Fibroblast of pulmonary artery (primary cell): ENCODE data around the gene AADAC.

Source experiments
- DNase-seq: peaks from one replicate; pipeline ENCODE4 v3.0.0-alpha.2; 2010; ENCODE audit warnings: low read depth
- H3K4me3 ChIP-seq: replicated peaks from 2 replicates; pipeline ENCODE4 v1.5.1; 2011; ENCODE audit warnings: low read depth, mild to moderate bottlenecking, control low read depth, low read length, moderate library complexity
- TF ChIP-seq, protein P1 (sequence below): IDR thresholded peaks from 2 replicates; pipeline ENCODE4 v1.5.1; 2011; ENCODE audit warnings: mild to moderate bottlenecking, control low read depth, low read length, inconsistent platforms; ENCODE audit errors: missing control alignments

Gene AADAC

DNA sequence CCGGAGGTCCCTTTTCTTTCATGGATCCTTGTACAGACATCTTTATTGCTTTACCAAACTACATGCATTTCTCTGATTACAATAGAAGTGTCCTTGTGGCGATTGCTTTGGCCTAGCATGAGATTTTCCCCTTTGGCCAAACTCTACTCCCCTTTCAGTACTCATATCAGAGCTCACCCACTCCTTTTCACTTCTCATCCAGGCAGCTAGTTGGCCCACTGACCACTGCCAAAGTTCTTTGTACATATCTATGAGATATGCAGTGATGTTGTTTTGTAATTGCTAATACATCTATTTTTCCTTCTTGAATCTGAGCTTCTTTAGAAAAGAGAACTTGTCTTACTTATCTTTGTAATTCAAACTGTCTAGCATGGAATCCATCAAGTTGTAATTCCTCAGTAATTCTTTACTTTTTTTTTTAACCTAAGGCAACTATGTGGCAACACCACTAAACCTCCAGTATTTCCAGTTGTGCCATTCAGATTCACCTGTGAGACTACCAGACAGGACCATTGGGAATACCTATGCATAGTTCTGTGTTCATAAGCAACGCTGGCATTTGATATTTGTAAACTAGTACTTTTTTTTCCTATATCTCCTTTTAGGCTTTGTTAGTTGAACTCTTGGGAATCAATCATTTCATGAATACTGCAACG is 41.0 kb upstream of the AADAC start:
- peak; percentile 47 for DNase-seq
- H3K4me3 ChIP-seq = no peak overlapping the region
- TF ChIP-seq, protein P1, sequence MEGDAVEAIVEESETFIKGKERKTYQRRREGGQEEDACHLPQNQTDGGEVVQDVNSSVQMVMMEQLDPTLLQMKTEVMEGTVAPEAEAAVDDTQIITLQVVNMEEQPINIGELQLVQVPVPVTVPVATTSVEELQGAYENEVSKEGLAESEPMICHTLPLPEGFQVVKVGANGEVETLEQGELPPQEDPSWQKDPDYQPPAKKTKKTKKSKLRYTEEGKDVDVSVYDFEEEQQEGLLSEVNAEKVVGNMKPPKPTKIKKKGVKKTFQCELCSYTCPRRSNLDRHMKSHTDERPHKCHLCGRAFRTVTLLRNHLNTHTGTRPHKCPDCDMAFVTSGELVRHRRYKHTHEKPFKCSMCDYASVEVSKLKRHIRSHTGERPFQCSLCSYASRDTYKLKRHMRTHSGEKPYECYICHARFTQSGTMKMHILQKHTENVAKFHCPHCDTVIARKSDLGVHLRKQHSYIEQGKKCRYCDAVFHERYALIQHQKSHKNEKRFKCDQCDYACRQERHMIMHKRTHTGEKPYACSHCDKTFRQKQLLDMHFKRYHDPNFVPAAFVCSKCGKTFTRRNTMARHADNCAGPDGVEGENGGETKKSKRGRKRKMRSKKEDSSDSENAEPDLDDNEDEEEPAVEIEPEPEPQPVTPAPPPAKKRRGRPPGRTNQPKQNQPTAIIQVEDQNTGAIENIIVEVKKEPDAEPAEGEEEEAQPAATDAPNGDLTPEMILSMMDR = no peak

DNA sequence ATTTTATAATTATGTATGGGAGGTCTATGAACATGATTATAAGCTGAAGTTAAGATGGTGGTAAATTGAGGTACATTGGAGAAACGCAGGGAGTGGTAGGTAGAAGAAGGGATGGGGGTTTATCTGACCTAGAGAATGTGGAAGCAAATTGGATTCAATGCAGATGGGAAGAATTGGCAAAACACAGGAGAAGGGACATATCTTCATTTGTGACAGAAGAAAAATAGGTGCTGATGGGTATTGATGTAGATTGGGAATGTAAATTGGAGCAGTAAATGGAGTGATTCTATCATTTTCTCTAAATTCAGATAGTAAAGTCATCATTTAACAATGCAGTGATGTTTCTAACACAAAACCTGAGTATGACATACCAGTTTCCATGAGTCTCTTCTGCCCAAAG is 39.7 kb upstream of the AADAC start:
- TF ChIP-seq, protein P1 = no peak
- H3K4me3 ChIP-seq = no peak overlapping the region
- no peak for DNase-seq

DNA sequence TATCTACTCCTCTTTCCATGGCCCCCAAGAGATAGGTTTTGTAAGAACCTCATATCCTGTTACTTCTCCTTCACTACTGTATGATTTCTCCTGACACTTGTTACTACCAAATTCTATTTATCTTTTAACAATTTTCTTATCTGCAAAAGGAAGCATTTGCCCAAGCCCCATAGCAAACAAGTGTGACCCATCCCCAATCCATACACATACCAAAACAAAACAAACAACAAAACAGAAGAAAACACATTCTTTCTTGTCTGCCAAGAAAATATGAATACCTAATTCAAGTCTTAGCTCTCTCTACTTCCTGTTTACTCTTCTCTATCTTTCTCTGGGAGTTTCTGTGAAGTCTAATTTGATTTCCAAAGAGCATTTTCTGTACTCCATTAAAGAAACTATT is 39.0 kb upstream of the AADAC start:
- no peak for DNase-seq
- H3K4me3 ChIP-seq = no peak overlapping the region
- TF ChIP-seq, protein P1 = no peak

DNA sequence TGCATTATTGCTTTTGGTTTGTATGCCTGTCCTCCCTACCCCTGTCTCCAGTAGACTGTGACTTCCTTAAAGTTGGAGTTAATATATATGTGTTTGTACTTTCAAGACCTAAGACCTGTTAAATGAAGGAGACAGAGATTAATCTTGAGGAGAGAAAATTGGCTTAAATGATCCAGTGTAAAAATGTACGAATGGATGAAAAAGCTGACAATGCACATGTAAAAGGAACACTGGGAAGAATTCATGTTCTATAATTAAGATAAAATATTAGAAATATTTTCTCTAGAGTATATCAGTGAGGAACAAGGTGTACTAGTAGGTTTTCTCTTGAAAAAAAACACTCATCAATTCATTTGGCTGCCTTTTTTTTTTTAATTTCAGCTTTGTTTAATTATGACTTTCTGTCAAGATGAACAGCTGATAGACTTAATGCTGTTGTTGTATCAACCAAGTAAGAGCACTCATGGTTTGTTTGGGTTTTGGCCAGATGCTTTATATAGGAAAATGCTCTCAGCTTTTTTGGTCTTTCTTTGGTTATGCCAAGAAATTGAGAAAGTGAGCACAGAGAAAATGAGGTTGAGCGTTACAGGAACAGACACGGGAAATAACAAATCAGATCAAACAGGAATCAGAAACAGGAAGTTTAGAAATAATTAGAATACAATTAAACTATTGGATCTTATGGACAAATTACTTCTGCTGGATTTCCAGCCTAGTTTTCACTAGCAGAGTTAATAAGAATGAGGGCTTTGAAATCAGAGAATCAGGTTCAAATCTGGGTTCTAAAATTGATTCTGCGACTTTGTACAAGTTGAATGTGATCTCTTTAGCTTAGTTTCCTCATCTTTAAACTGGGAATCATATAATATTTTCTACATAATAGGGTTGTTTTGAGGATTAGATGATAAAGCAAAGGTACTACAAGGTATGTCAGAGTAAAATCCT is 38.3 kb upstream of the AADAC start:
- TF ChIP-seq, protein P1 = no peak
- no peak overlapping the region for H3K4me3 ChIP-seq
- DNase-seq = no peak

DNA sequence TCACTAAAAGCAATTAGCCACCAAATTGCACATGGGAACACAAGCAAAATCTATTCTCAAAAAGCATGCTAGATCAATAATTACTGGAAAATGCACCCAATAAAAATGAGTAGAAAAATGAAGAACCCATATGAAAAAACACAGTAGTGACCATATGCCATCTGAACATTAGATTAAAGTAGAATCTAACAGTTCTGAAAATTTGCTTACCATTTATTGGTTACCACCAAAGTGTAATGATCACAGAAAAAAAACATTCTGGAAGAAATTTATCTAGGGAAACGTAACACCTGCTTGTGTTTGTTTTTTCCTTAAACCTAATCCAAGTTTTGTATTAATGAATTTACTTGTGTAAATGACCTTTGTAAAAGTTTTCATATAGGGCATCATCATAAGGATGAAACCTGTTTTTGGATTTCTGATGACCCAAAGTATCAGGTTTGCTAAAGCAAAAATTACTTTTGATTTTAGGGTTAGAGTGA is 37.6 kb upstream of the AADAC start:
- no peak for DNase-seq
- TF ChIP-seq, protein P1 = no peak
- no peak overlapping the region for H3K4me3 ChIP-seq

DNA sequence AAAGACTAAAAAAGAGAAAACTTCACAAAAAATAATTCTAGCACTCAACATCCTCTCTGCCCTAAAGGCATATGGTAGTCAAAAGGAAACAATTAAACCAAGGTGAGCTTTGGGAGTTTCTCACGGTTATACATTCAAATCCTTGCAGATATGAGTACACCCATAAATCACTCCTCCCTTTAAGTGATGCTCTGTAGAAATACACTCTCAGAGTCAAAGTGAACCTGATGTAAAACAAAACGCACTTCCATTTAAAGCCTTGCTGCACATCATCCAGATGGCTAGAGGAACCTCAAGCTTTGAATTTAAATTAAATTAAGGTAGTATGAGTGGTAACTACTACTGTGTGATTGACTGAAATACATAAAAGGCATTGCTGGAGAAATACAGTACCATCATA is 36.0 kb upstream of the AADAC start:
- DNase-seq = no peak
- TF ChIP-seq, protein P1 = no peak
- no peak overlapping the region for H3K4me3 ChIP-seq
